Effector memory CD4-positive, alpha-beta T cell (primary cell): ENCODE measurements around the gene MAP2K3.

Source experiments
- DNase-seq, 3 donors: peaks; one replicate each; pipeline ENCODE4 v3.0.0-alpha.2; 2020
- H3K27ac ChIP-seq: 2 replicates; pipeline ENCODE4 v1.7.0; 2013; ENCODE audit warnings: mild to moderate bottlenecking, low read length, moderate library complexity; ENCODE audit not compliant: insufficient read depth, poor library complexity, severe bottlenecking
- H3K27me3 ChIP-seq: replicated peaks from 2 replicates; pipeline ENCODE4 v1.7.0; 2013; ENCODE audit warnings: mild to moderate bottlenecking, low read length; ENCODE audit not compliant: insufficient read depth, control insufficient read depth, poor library complexity, severe bottlenecking
- H3K36me3 ChIP-seq: 2 replicates; pipeline ENCODE4 v1.7.0; 2013; ENCODE audit warnings: mild to moderate bottlenecking, low read length, moderate library complexity; ENCODE audit not compliant: control insufficient read depth, insufficient read depth
- H3K4me1 ChIP-seq: 2 replicates; pipeline ENCODE4 v1.7.0; 2013; ENCODE audit warnings: low read length, mild to moderate bottlenecking; ENCODE audit not compliant: control insufficient read depth, insufficient read depth, poor library complexity, severe bottlenecking
- H3K4me3 ChIP-seq: 2 replicates; pipeline ENCODE4 v1.7.0; 2013; ENCODE audit warnings: low read length, low read depth, mild to moderate bottlenecking; ENCODE audit not compliant: insufficient read depth, poor library complexity, severe bottlenecking
- H3K9me3 ChIP-seq: 2 replicates; pipeline ENCODE4 v1.7.0; 2013; ENCODE audit warnings: mild to moderate bottlenecking, low read length, moderate library complexity; ENCODE audit not compliant: control insufficient read depth

The MAP2K3 gene

GRCh38 chr17:21282231-21282630 lies 2.3 kb upstream of the MAP2K3 start:
- no peak for DNase-seq
- no peaks in the 10 kb centered on the region for H3K9me3 ChIP-seq
- peaks cover 40% of the 10 kb centered on the region for H3K4me1 ChIP-seq
- H3K4me3 ChIP-seq = no peak overlapping the region
- H3K36me3 ChIP-seq = no peaks in the 10 kb centered on the region
- no peaks in the 10 kb centered on the region for H3K27me3 ChIP-seq
- no peak overlapping the region for H3K27ac ChIP-seq

DNA sequence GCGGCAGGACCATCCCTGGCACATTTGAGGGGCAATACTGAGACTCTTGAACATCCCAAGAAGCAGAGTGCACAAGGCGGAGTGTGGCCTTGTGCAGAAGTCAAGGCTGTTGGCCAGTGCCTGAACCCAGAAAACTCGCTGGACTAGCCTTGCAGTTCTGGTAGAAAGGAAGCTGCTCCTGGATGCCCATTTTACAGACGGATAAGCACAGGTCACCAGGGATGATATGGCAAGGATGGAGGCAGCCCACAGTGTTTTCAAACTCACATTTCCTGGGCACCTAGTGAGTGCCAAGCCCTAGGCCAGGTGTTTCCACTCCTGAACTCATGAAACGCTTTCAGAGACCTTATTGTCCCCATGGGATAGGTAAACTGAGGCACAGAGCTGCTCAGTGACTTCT lies 1.7 kb upstream of the MAP2K3 start:
- H3K27ac ChIP-seq = no peak overlapping the region

GRCh38 chr17:21283482-21284318 lies 811 bp upstream of the MAP2K3 start:
- no peak for DNase-seq
- Histone ChIP-seq H3K27ac (peak overlapping the region; percentile 90), H3K4me3 (peak overlapping the region; percentile 78), H3K4me1 (peaks cover 45% of the 10 kb centered on the region), H3K27me3 (no peaks in the 10 kb centered on the region), H3K36me3 (no peaks in the 10 kb centered on the region), H3K9me3 (no peaks in the 10 kb centered on the region)

More for the DNA sequence above, 1.7 kb upstream of the MAP2K3 start:
- no peak overlapping the region for H3K4me3 ChIP-seq
- DNase-seq = no peak
- no peaks in the 10 kb centered on the region for H3K9me3 ChIP-seq
- no peaks in the 10 kb centered on the region for H3K27me3 ChIP-seq
- peaks cover 44% of the 10 kb centered on the region for H3K4me1 ChIP-seq
- H3K36me3 ChIP-seq = no peaks in the 10 kb centered on the region

DNA sequence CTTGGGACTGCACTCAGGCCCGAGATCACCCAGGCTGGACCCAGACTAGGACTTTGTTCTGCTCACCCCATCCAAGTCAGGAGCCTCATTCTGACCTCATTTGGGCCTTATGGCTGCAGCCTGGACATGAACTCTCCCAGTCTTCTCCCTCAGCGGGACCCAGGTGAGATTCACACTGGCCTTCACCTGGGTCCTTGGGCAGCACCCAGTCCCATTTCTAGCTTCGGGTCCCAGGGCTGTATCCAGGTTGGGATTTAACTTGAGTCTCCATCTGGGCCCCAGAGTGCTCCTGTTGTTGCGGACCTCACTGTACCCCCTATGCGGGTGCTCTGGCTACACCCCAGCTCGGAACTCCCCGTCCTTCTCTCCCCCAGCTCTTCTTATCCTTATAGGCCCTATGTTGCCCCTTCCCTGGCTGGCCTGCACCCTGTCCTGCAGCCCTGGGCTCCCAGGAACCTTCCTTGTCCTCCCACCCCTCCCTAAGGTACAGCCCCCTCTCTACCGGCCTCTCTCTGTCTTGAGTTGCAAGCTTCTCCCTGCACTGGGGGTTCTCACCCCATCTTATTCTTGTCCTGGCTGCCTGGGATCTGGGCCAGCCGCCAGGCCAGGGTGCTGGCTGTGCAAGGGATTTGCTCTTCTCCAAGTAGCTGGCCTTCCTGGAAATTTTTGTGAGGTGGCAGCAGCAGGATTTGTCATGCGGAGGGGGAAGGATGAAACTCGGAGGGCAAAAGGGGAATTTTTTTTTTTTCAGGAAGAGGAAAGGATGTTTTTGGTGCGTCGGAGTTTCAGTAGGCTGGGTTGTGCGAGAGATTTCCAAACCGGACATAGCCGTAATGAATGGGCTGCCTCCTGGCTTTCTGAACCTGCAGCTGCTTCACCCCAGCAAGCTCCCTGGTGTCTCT lies 904 bp downstream of the MAP2K3 start:
- Histone ChIP-seq H3K36me3 (no peaks in the 10 kb centered on the region), H3K4me3 (peak overlapping the region; percentile 78), H3K4me1 (peaks cover 42% of the 10 kb centered on the region), H3K27me3 (no peaks in the 10 kb centered on the region), H3K27ac (peak overlapping the region; percentile 90), H3K9me3 (no peaks in the 10 kb centered on the region)
- no peak for DNase-seq

GRCh38 chr17:21286066-21286770 lies 1.7 kb downstream of the MAP2K3 start:
- H3K27ac ChIP-seq = peak overlapping the region; percentile 90
- no peaks in the 10 kb centered on the region for H3K36me3 ChIP-seq
- H3K4me1 ChIP-seq = peaks cover 42% of the 10 kb centered on the region
- no peaks in the 10 kb centered on the region for H3K9me3 ChIP-seq
- peak overlapping the region; percentile 78 for H3K4me3 ChIP-seq
- DNase-seq = no peak
- no peaks in the 10 kb centered on the region for H3K27me3 ChIP-seq

- peaks cover 42% of the 10 kb centered on the region for H3K4me1 ChIP-seq
- no peaks in the 10 kb centered on the region for H3K27me3 ChIP-seq
- peak overlapping the region; percentile 90 for H3K27ac ChIP-seq
- no peaks in the 10 kb centered on the region for H3K9me3 ChIP-seq
- DNase-seq = no peak
- H3K36me3 ChIP-seq = no peaks in the 10 kb centered on the region
- H3K4me3 ChIP-seq = peak overlapping the region; percentile 78
Observed at GRCh38 chr17:21286909-21287702, 2.6 kb downstream of the MAP2K3 start.

DNA sequence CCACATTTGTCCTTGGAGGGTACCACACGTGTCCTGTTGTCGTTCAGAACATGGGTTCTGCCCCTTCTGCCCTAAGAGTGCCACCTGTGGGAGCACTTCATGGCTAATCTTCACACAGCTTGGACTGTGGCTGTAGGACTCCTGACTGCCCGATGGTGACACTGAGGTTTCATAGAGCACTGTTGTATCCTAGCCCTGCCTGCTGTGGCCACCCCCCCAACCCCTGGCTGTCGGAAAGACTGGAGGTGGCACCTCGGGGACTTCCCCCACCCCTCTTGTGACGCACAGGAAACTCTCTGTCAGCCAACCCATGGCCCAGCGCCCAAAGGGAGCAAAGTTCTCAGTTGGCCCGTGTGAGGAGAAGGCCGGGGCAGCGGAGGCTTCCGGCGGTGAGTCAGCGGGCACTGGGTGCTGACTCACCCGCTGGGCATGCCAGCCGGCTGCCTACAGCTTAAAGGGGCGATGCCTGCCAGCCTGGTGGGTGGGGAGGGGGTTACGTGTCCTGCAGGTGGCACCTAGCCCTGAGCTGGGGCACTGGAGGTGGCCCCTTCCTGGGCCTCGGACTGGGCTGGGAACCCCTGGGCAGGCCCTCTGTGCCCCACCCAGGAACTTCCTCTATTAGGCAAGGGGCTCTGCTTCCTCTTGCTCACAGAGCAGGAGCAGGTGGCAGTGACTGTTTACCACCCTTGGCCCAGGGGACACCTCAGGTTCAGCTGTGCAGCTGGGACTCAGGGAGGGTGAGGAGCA lies 3.4 kb downstream of the MAP2K3 start:
- Histone ChIP-seq H3K4me3 (peak overlapping the region; percentile 78), H3K27ac (peak overlapping the region; percentile 90), H3K9me3 (no peaks in the 10 kb centered on the region), H3K27me3 (no peaks in the 10 kb centered on the region), H3K4me1 (peaks cover 42% of the 10 kb centered on the region), H3K36me3 (no peaks in the 10 kb centered on the region)
- peak; percentile 94 to 97 (median 96) for DNase-seq

GRCh38 chr17:21288571-21289017 lies 4.1 kb downstream of the MAP2K3 start:
- Histone ChIP-seq H3K36me3 (no peaks in the 10 kb centered on the region), H3K27me3 (no peaks in the 10 kb centered on the region), H3K9me3 (no peaks in the 10 kb centered on the region), H3K27ac (peak overlapping the region; percentile 90), H3K4me3 (peak overlapping the region; percentile 32), H3K4me1 (peaks cover 38% of the 10 kb centered on the region)
- peak in 1 of 3 donors; percentile 20 for DNase-seq
